ENCODE measurements around the gene POLR3K. TPM values are rescaled to one million over a fixed set of nuclear protein-coding genes. Genes with fewer than 3 reads are reported as not detected.

The POLR3K gene
- total RNA-seq, 1 experiment from 2014 or later, result 40.1 TPM

GRCh38 chr16:101586-101985 is 48.2 kb upstream of the POLR3K start:
- ChIA-PET POLR2A (no interaction called here), CTCF (interaction anchor here (1.0 to 1.5 kb wide), 2 partner anchors 16 to 36 kb away, joined by 5 to 6 read pairs; no protein-coding TSS in a partner anchor)
- no peak for DNase-seq (ENCODE audit: low spot score)
- Mint-ChIP-seq H3K9me3 (no peaks in the 10 kb centered on the region), H3K27me3 (ENCODE audit: low read depth) (no peaks in the 10 kb centered on the region), H3K4me1 (peaks cover under 1% of the 10 kb centered on the region; the same call in 1 of the 2 replicates), H3K4me3 (no peak overlapping the region), H3K36me3 (no peaks in the 10 kb centered on the region; the same call in none of the 2 replicates), H3K27ac (no peak overlapping the region)
- no peak for TF ChIP-seq ZBTB43 (CRISPR knock-in tag; IDR thresholded peaks at IDR 0.05)
- TF ChIP-seq, protein P1, sequence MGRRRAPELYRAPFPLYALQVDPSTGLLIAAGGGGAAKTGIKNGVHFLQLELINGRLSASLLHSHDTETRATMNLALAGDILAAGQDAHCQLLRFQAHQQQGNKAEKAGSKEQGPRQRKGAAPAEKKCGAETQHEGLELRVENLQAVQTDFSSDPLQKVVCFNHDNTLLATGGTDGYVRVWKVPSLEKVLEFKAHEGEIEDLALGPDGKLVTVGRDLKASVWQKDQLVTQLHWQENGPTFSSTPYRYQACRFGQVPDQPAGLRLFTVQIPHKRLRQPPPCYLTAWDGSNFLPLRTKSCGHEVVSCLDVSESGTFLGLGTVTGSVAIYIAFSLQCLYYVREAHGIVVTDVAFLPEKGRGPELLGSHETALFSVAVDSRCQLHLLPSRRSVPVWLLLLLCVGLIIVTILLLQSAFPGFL (CRISPR knock-in tag; IDR thresholded peaks at IDR 0.05; ENCODE audit: borderline replicate concordance), result no peak
- TF ChIP-seq, protein P2, sequence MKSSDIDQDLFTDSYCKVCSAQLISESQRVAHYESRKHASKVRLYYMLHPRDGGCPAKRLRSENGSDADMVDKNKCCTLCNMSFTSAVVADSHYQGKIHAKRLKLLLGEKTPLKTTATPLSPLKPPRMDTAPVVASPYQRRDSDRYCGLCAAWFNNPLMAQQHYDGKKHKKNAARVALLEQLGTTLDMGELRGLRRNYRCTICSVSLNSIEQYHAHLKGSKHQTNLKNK (CRISPR knock-in tag; IDR thresholded peaks at IDR 0.05), result no peak
- no peak for TF ChIP-seq PRRX2 (CRISPR knock-in tag; IDR thresholded peaks at IDR 0.05)
- no peak for TF ChIP-seq TEAD4 (CRISPR knock-in tag; IDR thresholded peaks at IDR 0.05)
- no peak for TF ChIP-seq ZBTB21 (CRISPR knock-in tag; IDR thresholded peaks at IDR 0.05; ENCODE audit: borderline replicate concordance)
- TF ChIP-seq, protein P3, sequence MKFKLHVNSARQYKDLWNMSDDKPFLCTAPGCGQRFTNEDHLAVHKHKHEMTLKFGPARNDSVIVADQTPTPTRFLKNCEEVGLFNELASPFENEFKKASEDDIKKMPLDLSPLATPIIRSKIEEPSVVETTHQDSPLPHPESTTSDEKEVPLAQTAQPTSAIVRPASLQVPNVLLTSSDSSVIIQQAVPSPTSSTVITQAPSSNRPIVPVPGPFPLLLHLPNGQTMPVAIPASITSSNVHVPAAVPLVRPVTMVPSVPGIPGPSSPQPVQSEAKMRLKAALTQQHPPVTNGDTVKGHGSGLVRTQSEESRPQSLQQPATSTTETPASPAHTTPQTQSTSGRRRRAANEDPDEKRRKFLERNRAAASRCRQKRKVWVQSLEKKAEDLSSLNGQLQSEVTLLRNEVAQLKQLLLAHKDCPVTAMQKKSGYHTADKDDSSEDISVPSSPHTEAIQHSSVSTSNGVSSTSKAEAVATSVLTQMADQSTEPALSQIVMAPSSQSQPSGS (CRISPR knock-in tag; IDR thresholded peaks at IDR 0.05; ENCODE audit: borderline replicate concordance, low read depth), result no peak
- TF ChIP-seq, protein P4, sequence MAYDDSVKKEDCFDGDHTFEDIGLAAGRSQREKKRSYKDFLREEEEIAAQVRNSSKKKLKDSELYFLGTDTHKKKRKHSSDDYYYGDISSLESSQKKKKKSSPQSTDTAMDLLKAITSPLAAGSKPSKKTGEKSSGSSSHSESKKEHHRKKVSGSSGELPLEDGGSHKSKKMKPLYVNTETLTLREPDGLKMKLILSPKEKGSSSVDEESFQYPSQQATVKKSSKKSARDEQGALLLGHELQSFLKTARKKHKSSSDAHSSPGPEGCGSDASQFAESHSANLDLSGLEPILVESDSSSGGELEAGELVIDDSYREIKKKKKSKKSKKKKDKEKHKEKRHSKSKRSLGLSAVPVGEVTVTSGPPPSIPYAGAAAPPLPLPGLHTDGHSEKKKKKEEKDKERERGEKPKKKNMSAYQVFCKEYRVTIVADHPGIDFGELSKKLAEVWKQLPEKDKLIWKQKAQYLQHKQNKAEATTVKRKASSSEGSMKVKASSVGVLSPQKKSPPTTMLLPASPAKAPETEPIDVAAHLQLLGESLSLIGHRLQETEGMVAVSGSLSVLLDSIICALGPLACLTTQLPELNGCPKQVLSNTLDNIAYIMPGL (CRISPR knock-in tag; IDR thresholded peaks at IDR 0.05), result no peak
- TF ChIP-seq MAX (CRISPR knock-in tag; IDR thresholded peaks at IDR 0.05), result no peak
- ATAC-seq, result no peak

DNA sequence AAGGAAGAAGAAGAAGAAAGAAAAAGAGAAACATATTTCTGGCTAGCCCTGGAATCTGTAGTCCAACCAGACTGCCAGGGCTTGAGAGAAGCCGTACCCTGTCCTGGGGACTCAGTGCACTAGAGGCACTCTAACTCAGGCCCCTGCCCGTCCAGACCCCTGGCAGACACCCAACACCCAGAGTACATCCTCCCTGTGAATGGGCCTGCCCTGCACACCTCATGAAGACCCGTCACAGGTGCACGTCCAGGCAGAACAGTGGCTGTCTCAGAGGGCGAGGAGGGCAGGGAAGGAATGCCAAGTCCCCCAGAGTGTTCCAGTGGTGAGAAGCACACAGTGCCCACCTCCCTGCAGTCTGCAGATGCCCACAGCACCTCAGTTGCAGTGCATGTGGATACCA is 47.6 kb upstream of the POLR3K start:
- H3K27me3 Mint-ChIP-seq (ENCODE audit: low read depth), result no peaks in the 10 kb centered on the region
- ChIA-PET POLR2A (no interaction called here), CTCF (interaction anchor here (1.5 kb wide), 1 partner anchor 35 kb away, joined by 9 read pairs; no protein-coding TSS in a partner anchor)
- DNase-seq (ENCODE audit: low spot score) (no peak), ATAC-seq (no peak)
- H3K4me1 Mint-ChIP-seq, result no peaks in the 10 kb centered on the region; the same call in 1 of the 2 replicates
- H3K4me3 Mint-ChIP-seq, result no peak overlapping the region
- no peak overlapping the region for H3K27ac Mint-ChIP-seq
- H3K9me3 Mint-ChIP-seq, result no peaks in the 10 kb centered on the region
- H3K36me3 Mint-ChIP-seq, result no peaks in the 10 kb centered on the region; the same call in 1 of the 2 replicates
- TF ChIP-seq SMAD4 (CRISPR knock-in tag; IDR thresholded peaks at IDR 0.05) (no peak), ATF1 (CRISPR knock-in tag; IDR thresholded peaks at IDR 0.05) (no peak), USF2 (CRISPR knock-in tag; IDR thresholded peaks at IDR 0.05) (no peak), ZNF138 (CRISPR knock-in tag; conservative IDR thresholded peaks at IDR 0.05) (no peak), KAT7 (CRISPR knock-in tag; IDR thresholded peaks at IDR 0.05; ENCODE audit: borderline replicate concordance) (no peak), CBFB (CRISPR knock-in tag; IDR thresholded peaks at IDR 0.05; ENCODE audit: low read depth) (no peak), ZNF671 (CRISPR knock-in tag; IDR thresholded peaks at IDR 0.05) (no peak), ZNF396 (CRISPR knock-in tag; IDR thresholded peaks at IDR 0.05; ENCODE audit: borderline replicate concordance) (no peak), EMX1 (CRISPR knock-in tag; IDR thresholded peaks at IDR 0.05) (no peak), HMGA2 (CRISPR knock-in tag; IDR thresholded peaks at IDR 0.05) (no peak), NR1H2 (CRISPR knock-in tag; IDR thresholded peaks at IDR 0.05) (no peak), PRDM15 (CRISPR knock-in tag; IDR thresholded peaks at IDR 0.05) (no peak), NR3C1 (CRISPR knock-in tag; conservative IDR thresholded peaks at IDR 0.05; ENCODE audit: low read depth) (no peak)
- TF ChIP-seq, protein P5, sequence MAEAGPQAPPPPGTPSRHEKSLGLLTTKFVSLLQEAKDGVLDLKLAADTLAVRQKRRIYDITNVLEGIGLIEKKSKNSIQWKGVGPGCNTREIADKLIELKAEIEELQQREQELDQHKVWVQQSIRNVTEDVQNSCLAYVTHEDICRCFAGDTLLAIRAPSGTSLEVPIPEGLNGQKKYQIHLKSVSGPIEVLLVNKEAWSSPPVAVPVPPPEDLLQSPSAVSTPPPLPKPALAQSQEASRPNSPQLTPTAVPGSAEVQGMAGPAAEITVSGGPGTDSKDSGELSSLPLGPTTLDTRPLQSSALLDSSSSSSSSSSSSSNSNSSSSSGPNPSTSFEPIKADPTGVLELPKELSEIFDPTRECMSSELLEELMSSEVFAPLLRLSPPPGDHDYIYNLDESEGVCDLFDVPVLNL (CRISPR knock-in tag; IDR thresholded peaks at IDR 0.05; ENCODE audit: borderline replicate concordance, low read depth), result no peak
